ENCODE data around the gene NEUROD2. TPM values are rescaled to one million over a fixed set of nuclear protein-coding genes. Genes with fewer than 3 reads are reported as not detected.

The NEUROD2 gene
- total and polyA plus RNA-seq, 10 donors = under 0.01 to 0.03 TPM; not detected in 8

DNA sequence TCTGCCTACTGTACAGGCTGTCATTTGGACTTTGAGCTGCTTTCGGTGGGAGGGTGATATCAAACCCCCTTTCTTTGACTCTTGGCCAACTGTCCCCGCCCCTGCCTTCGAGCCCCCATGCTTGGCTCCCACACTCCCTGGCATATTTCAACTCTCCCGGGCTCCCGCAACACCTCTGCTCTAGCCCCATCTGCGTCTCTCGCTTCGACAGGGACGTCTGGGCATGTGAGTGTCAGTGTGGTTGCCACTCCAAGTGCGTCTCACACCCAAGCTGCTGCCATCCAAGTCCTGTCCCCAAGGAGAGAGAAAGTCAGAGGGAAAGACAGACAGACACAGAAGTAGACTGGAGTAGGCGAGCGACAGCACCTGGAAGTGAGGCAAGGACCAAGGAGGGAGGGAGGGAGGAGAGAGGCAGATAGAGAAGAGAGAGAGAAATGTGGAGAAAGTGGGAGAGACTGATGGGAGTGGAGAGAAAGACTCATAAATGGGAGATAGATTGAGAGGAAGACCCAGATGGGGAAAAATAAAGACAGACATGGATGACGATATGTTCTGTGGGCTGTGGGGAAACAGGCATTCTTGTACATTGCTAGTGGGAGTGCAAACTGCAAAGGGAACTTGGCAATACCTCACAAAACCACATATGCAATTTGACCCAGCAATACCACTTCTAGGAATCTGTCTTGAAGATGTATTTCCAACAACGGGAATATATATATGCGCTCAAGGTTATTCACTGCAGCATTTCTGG, 41.1 kb upstream of the NEUROD2 start:
- intact Hi-C loops (cut with DNase I; ENCODE audit: low total_unique reads) = no loop called here
- DNase-seq = no peak
- Histone ChIP-seq H3K4me1 (peaks cover 0 to 95% (median 30%) of the 10 kb centered on the region in 6 donors), H3K36me3 (peaks cover 0 to 67% (median 0%) of the 10 kb centered on the region in 6 donors), H3K27me3 (replicated peaks in 1 of 7) (no peaks in the 10 kb centered on the region), H3K27ac (no peak overlapping the region), H3K4me3 (no peak overlapping the region), H3K9me3 (no peaks in the 10 kb centered on the region)
- no peak for TF ChIP-seq POLR2AphosphoS5 (IDR thresholded peaks at IDR 0.05)
- no peak for TF ChIP-seq POLR2A (IDR thresholded peaks at IDR 0.05)
- TF ChIP-seq, protein P1, sequence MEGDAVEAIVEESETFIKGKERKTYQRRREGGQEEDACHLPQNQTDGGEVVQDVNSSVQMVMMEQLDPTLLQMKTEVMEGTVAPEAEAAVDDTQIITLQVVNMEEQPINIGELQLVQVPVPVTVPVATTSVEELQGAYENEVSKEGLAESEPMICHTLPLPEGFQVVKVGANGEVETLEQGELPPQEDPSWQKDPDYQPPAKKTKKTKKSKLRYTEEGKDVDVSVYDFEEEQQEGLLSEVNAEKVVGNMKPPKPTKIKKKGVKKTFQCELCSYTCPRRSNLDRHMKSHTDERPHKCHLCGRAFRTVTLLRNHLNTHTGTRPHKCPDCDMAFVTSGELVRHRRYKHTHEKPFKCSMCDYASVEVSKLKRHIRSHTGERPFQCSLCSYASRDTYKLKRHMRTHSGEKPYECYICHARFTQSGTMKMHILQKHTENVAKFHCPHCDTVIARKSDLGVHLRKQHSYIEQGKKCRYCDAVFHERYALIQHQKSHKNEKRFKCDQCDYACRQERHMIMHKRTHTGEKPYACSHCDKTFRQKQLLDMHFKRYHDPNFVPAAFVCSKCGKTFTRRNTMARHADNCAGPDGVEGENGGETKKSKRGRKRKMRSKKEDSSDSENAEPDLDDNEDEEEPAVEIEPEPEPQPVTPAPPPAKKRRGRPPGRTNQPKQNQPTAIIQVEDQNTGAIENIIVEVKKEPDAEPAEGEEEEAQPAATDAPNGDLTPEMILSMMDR (IDR thresholded peaks at IDR 0.05 in 8 of 11, conservative IDR thresholded peaks at IDR 0.05 in 3 of 11) = no peak
- 75 to 86% (median 85%) methylated on average over 15 of the region's 15 CpGs for WGBS, 5 donors

GRCh38 chr17:39647256-39647655, 39.5 kb upstream of the NEUROD2 start:
- no peak for TF ChIP-seq POLR2AphosphoS5 (IDR thresholded peaks at IDR 0.05)
- TF ChIP-seq POLR2A (IDR thresholded peaks at IDR 0.05) = no peak
- TF ChIP-seq, protein P1 (IDR thresholded peaks at IDR 0.05 in 8 of 11, conservative IDR thresholded peaks at IDR 0.05 in 3 of 11) = no peak
- H3K4me3 ChIP-seq = no peak overlapping the region
- H3K4me1 ChIP-seq = peaks cover 3 to 95% (median 41%) of the 10 kb centered on the region in 6 donors
- WGBS, 5 donors = 73 to 94% (median 85%) methylated on average over 5 of the region's 5 CpGs
- intact Hi-C loops (cut with DNase I; ENCODE audit: low total_unique reads) = no loop called here
- no peak for DNase-seq
- no peaks in the 10 kb centered on the region for H3K27me3 ChIP-seq (replicated peaks in 1 of 7)
- H3K9me3 ChIP-seq = no peaks in the 10 kb centered on the region
- H3K27ac ChIP-seq = no peak overlapping the region
- H3K36me3 ChIP-seq = peaks cover 0 to 57% (median 0%) of the 10 kb centered on the region in 6 donors

DNA sequence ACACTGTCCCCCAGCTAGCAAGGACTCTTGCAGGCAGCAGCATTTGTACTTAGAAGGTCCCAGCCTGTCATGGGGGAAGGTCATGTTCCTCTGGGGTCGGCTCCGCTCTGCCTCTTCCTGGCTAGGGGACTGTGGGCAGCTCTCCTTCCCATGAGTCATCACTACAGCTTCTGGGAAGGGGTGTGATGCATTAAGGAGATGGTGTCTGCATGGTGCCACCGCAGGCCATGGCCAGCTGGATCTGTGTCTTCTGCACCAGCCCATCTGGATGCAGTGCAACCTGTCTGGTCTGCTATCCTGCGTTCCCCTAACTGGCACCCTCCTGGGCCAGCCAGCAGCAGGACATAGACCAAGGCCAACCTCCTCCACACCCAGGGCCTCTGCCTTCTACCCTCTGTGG, 35.6 kb upstream of the NEUROD2 start:
- intact Hi-C loops (cut with DNase I; ENCODE audit: low total_unique reads) = no loop called here
- 65 to 82% (median 67%) methylated on average over 4 of the region's 4 CpGs for WGBS, 5 donors
- peaks cover 39 to 98% (median 67%) of the 10 kb centered on the region in 6 donors for H3K4me1 ChIP-seq
- H3K4me3 ChIP-seq = no peak overlapping the region
- H3K36me3 ChIP-seq = peaks cover 0 to 27% (median 0%) of the 10 kb centered on the region in 6 donors
- no peak overlapping the region for H3K27ac ChIP-seq
- no peaks in the 10 kb centered on the region for H3K27me3 ChIP-seq (replicated peaks in 1 of 7)
- no peaks in the 10 kb centered on the region for H3K9me3 ChIP-seq
- no peak for DNase-seq
- TF ChIP-seq POLR2AphosphoS5 (IDR thresholded peaks at IDR 0.05) (no peak), POLR2A (IDR thresholded peaks at IDR 0.05) (no peak)
- TF ChIP-seq, protein P1 (IDR thresholded peaks at IDR 0.05 in 8 of 11, conservative IDR thresholded peaks at IDR 0.05 in 3 of 11) = no peak

DNA sequence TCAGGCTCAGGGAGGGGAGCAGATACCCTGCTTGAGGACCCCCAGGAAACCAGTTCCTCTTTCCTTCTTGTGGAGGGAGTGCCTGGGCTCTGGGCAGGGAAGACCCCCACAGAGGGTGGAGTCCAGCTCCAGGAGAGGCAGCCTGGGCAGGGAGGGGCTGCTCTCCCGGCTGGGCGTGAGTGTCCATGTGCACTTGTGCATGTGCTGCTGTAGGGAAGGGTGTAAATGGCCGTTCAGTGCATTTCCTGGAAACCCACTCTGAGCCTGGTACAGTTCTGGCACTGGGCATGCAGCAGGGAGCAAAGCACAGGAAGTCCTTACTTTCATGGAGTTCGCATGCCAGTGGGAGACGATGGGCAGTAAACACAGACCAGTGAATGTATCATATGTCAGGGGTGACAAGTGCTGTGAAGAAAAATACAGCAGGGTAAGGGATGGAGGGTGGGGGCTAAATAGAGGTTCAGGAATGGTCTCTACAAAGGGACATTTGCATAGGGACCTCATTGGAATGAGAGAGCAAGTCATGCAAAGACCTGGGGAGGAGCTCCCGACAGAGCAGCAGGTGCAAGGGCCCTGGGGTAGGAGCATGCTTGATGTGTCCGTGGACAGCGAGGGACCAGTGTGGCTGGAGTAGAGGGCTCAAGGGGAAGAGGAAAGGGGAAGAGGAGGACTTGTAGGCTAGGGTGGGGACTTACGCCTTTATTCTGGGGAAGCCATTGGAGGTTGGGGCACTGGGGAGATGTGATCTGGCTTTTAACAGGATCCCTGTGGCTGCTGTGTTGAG, 34.8 kb upstream of the NEUROD2 start:
- H3K36me3 ChIP-seq = peaks cover 0 to 26% (median 0%) of the 10 kb centered on the region in 6 donors
- intact Hi-C loops (cut with DNase I; ENCODE audit: low total_unique reads) = no loop called here
- peak overlapping the region in 2 of 8 donors; percentile 18 to 46 for H3K27ac ChIP-seq
- no peak for DNase-seq
- no peak overlapping the region for H3K4me3 ChIP-seq
- peaks cover 46 to 98% (median 74%) of the 10 kb centered on the region in 6 donors for H3K4me1 ChIP-seq
- no peaks in the 10 kb centered on the region for H3K27me3 ChIP-seq (replicated peaks in 1 of 7)
- WGBS, 5 donors = 70 to 83% (median 78%) methylated on average over 7 to 9 of the region's 9 CpGs
- no peaks in the 10 kb centered on the region for H3K9me3 ChIP-seq
- TF ChIP-seq, protein P1 (IDR thresholded peaks at IDR 0.05 in 8 of 11, conservative IDR thresholded peaks at IDR 0.05 in 3 of 11) = no peak
- TF ChIP-seq POLR2A (IDR thresholded peaks at IDR 0.05) (no peak), POLR2AphosphoS5 (IDR thresholded peaks at IDR 0.05) (no peak)

Measured in spleen (tissue), 11 donors.